H1 (cell line): ENCODE measurements around the gene PDZRN4. TPM values are rescaled to one million over a fixed set of nuclear protein-coding genes. Genes with fewer than 3 reads are reported as not detected.

Experiments used
- CTCF ChIA-PET: fragments of 300-600 bp; sonication (Branson Sonifier 250); formaldehyde crosslinking; loops from one replicate; lab custom pipeline; 2021; ENCODE audit not compliant: partially characterized antibody; lab: Charles Lee
- POLR2A ChIA-PET: fragments of 300-600 bp; sonication (Branson Sonifier 250); formaldehyde crosslinking; loops from one replicate; lab custom pipeline; 2021; ENCODE audit warnings: inconsistent platforms; ENCODE audit not compliant: partially characterized antibody; lab: Charles Lee
- DNase-seq, 2 experiments: peaks; one replicate each; pipeline versions ENCODE4 v3.0.0 to v3.0.0-alpha.2; 2010 to 2022; ENCODE audit warnings: low spot score in 2 of 2, low read depth in 1 of 2, mixed read lengths in 1 of 2
- FAIRE-seq: peaks from 2 replicates; lab custom pipeline; 2011; peaks lifted over from hg19 to GRCh38; lab: Jason Lieb, UNC
- H2AFZ ChIP-seq: 2 replicates; pipeline ENCODE4 v1.8.1; 2012; ENCODE audit warnings: low read length, inconsistent platforms
- H2AK5ac ChIP-seq: 2 replicates; pipeline ENCODE4 v1.6.1; 2013; ENCODE audit warnings: low read depth, low read length
- H2BK120ac ChIP-seq: replicated peaks from 2 replicates; pipeline ENCODE3; 2013; ENCODE audit warnings: low read depth, low read length, inconsistent platforms
- H2BK12ac ChIP-seq: 2 replicates; pipeline ENCODE4 v1.6.1; 2013; ENCODE audit warnings: low read depth, low read length
- H2BK15ac ChIP-seq: 2 replicates; pipeline ENCODE4 v1.6.1; 2013; ENCODE audit warnings: low read length
- H2BK20ac ChIP-seq: 2 replicates; pipeline ENCODE4 v1.6.1; 2013; ENCODE audit warnings: low read length
- H2BK5ac ChIP-seq: 2 replicates; pipeline ENCODE4 v1.6.1; 2013; ENCODE audit warnings: low read depth, low read length
- H3K14ac ChIP-seq: 2 replicates; pipeline ENCODE4 v1.6.1; 2013; ENCODE audit warnings: inconsistent platforms; ENCODE audit not compliant: insufficient read length
- H3K18ac ChIP-seq: 2 replicates; pipeline ENCODE4 v1.6.1; 2013; ENCODE audit warnings: low read length; ENCODE audit errors: extremely low read depth
- H3K23ac ChIP-seq: 2 replicates; pipeline ENCODE4 v1.6.1; 2013; ENCODE audit warnings: inconsistent platforms; ENCODE audit not compliant: insufficient read length
- H3K23me2 ChIP-seq: 2 replicates; pipeline ENCODE4 v1.6.1; 2013; ENCODE audit warnings: low read depth, low read length
- H3K27ac ChIP-seq: 2 replicates; pipeline ENCODE4 v1.6.1; 2011; ENCODE audit warnings: low read depth, low read length, inconsistent platforms
- H3K27me3 ChIP-seq, 4 experiments: replicated peaks in 1 of 4; 1 replicate in 1 of 4; 2 replicates in 3 of 4; pipeline versions ENCODE4 v1.6.1 to v1.8.1; 2011 to 2013; ENCODE audit warnings: low read length in 3 of 4, mild to moderate bottlenecking in 3 of 4, inconsistent platforms in 2 of 4, mixed read lengths in 2 of 4, moderate library complexity in 1 of 4; ENCODE audit not compliant: control insufficient read depth in 3 of 4, insufficient read depth in 3 of 4; ENCODE audit errors: extremely low read depth in 1 of 4
- H3K36me3 ChIP-seq, 4 experiments: 2 replicates each; pipeline versions ENCODE4 v1.6.1 to v1.8.1; 2011 to 2013; ENCODE audit warnings: mild to moderate bottlenecking in 4 of 4, low read length in 3 of 4, moderate library complexity in 2 of 4, control low read depth in 1 of 4, inconsistent platforms in 1 of 4; ENCODE audit not compliant: insufficient read depth in 4 of 4, control insufficient read depth in 2 of 4
- H3K4ac ChIP-seq: replicated peaks from 2 replicates; pipeline ENCODE3; 2013; ENCODE audit warnings: low read length, low read depth, mixed read lengths, inconsistent platforms; ENCODE audit not compliant: insufficient read length
- H3K4me1 ChIP-seq, 4 experiments: replicated peaks in 1 of 4; 1 replicate in 1 of 4; 2 replicates in 3 of 4; pipeline versions ENCODE4 v1.6.1 to v1.8.1; 2011 to 2013; ENCODE audit warnings: low read length in 3 of 4, inconsistent platforms in 2 of 4, mixed read lengths in 1 of 4; ENCODE audit not compliant: insufficient read depth in 4 of 4, control insufficient read depth in 3 of 4
- H3K4me2 ChIP-seq, 2 experiments: 2 replicates each; pipeline versions ENCODE4 v1.6.1 to v1.8.1; 2011 to 2013; ENCODE audit warnings: low read depth in 2 of 2, low read length in 2 of 2, control low read depth in 1 of 2, inconsistent platforms in 1 of 2, mild to moderate bottlenecking in 1 of 2; ENCODE audit not compliant: insufficient read depth in 1 of 2
- H3K4me3 ChIP-seq, 4 experiments: fragments of 200-600, 300-600 bp in 1 of 4; sonication (generic), shearing (Covaris generic), sonication (Bioruptor Twin) in 1 of 4; 2 replicates each; pipeline versions ENCODE4 v1.5.1 to v1.8.1; 2011 to 2016; ENCODE audit warnings: low read length in 4 of 4, low read depth in 3 of 4, control low read depth in 2 of 4, inconsistent platforms in 2 of 4, mild to moderate bottlenecking in 2 of 4, mixed read lengths in 1 of 4, moderate library complexity in 1 of 4; ENCODE audit not compliant: insufficient read depth in 2 of 4; ENCODE audit errors: extremely low read depth in 1 of 4
- H3K56ac ChIP-seq: replicated peaks from 2 replicates; pipeline ENCODE3; 2013; ENCODE audit warnings: low read depth, mild to moderate bottlenecking, mixed read lengths, low read length, inconsistent platforms; ENCODE audit not compliant: insufficient read length
- H3K79me1 ChIP-seq: 2 replicates; pipeline ENCODE4 v1.6.1; 2013; ENCODE audit warnings: low read depth, low read length, control low read depth
- H3K79me2 ChIP-seq, 2 experiments: 2 replicates each; pipeline versions ENCODE4 v1.6.1 to v1.8.1; 2012 to 2013; ENCODE audit warnings: low read length in 2 of 2, mild to moderate bottlenecking in 2 of 2, inconsistent platforms in 1 of 2; ENCODE audit not compliant: insufficient read depth in 2 of 2, control insufficient read depth in 1 of 2
- H3K9ac ChIP-seq, 4 experiments: replicated peaks in 1 of 4; 1 replicate in 1 of 4; 2 replicates in 3 of 4; pipeline versions ENCODE4 v1.6.1 to v1.8.1; 2011 to 2013; ENCODE audit warnings: low read depth in 3 of 4, low read length in 3 of 4, control low read depth in 2 of 4, mild to moderate bottlenecking in 2 of 4, moderate library complexity in 2 of 4, inconsistent platforms in 1 of 4; ENCODE audit errors: extremely low read depth in 1 of 4
- H3K9me3 ChIP-seq, 2 experiments: 2 replicates each; pipeline versions ENCODE4 v1.6.1 to v1.8.1; 2012 to 2013; ENCODE audit warnings: mild to moderate bottlenecking in 2 of 2, moderate library complexity in 2 of 2, control low read depth in 1 of 2, inconsistent platforms in 1 of 2, low read depth in 1 of 2, low read length in 1 of 2, mixed read lengths in 1 of 2; ENCODE audit not compliant: insufficient read depth in 2 of 2
- H4K20me1 ChIP-seq, 2 experiments: replicated peaks in 1 of 2; 2 replicates each; pipeline versions ENCODE3 to v1.8.1; 2011 to 2013; ENCODE audit warnings: inconsistent platforms in 2 of 2, low read length in 2 of 2, mild to moderate bottlenecking in 1 of 2; ENCODE audit not compliant: insufficient read depth in 2 of 2, control insufficient read depth in 1 of 2
- H4K5ac ChIP-seq: 2 replicates; pipeline ENCODE4 v1.6.1; 2013; ENCODE audit warnings: low read length, low read depth, mixed read lengths, inconsistent platforms; ENCODE audit not compliant: insufficient read length
- H4K8ac ChIP-seq: 2 replicates; pipeline ENCODE4 v1.8.0; 2013; ENCODE audit warnings: mild to moderate bottlenecking, moderate library complexity, low read length, inconsistent platforms; ENCODE audit not compliant: insufficient read depth; ENCODE audit errors: extremely low read depth
- H4K91ac ChIP-seq: replicated peaks from 2 replicates; pipeline ENCODE3; 2013; ENCODE audit warnings: low read length, mixed read lengths, inconsistent platforms; ENCODE audit not compliant: insufficient read length
- ATF2 ChIP-seq: IDR thresholded peaks from 2 replicates; pipeline ENCODE4 v1.6.1; 2012; ENCODE audit warnings: low read length, inconsistent platforms
- BRCA1 ChIP-seq: IDR thresholded peaks from 2 replicates; pipeline ENCODE4 v1.6.1; 2012; ENCODE audit warnings: low read depth, low read length, improper control_type of control experiment
- CHD2 ChIP-seq: IDR thresholded peaks from 2 replicates; pipeline ENCODE4 v1.6.1; 2012; ENCODE audit warnings: low read length, improper control_type of control experiment
- JUND ChIP-seq: IDR thresholded peaks from 2 replicates; pipeline ENCODE4 v1.6.1; 2011; ENCODE audit warnings: mild to moderate bottlenecking, improper control_type of control experiment, low read length
- MAFK ChIP-seq: IDR thresholded peaks from 2 replicates; pipeline ENCODE4 v1.6.1; 2012; ENCODE audit warnings: low read depth, mild to moderate bottlenecking, improper control_type of control experiment, low read length
- MAX ChIP-seq: IDR thresholded peaks from 2 replicates; pipeline ENCODE4 v1.6.1; 2012; ENCODE audit warnings: inconsistent platforms
- NANOG ChIP-seq: IDR thresholded peaks from 2 replicates; pipeline ENCODE4 v1.6.1; 2011; ENCODE audit warnings: low read length, low read depth, mild to moderate bottlenecking, inconsistent platforms; ENCODE audit not compliant: insufficient read depth, poor library complexity, severe bottlenecking
- POLR2AphosphoS5 ChIP-seq: IDR thresholded peaks from 2 replicates; pipeline ENCODE4 v1.6.1; 2011; ENCODE audit warnings: low read depth, low read length
- RFX5 ChIP-seq: IDR thresholded peaks from 2 replicates; pipeline ENCODE4 v1.6.1; 2011; ENCODE audit warnings: low read depth, low read length, improper control_type of control experiment, borderline replicate concordance
- SIRT6 ChIP-seq: IDR thresholded peaks from one replicate; pipeline ENCODE4 v1.7.1; 2012; ENCODE audit warnings: low read length, inconsistent platforms
- SP4 ChIP-seq: IDR thresholded peaks from 2 replicates; pipeline ENCODE4 v1.6.1; 2012; ENCODE audit warnings: low read length, inconsistent platforms
- SUZ12 ChIP-seq: fragments of 200-600 bp; sonication (generic); IDR thresholded peaks from 2 replicates; pipeline ENCODE4 v1.6.1; 2012; ENCODE audit warnings: mild to moderate bottlenecking, inconsistent platforms, low read length, moderate library complexity, mixed read lengths
- TBP ChIP-seq: IDR thresholded peaks from 2 replicates; pipeline ENCODE4 v1.6.1; 2011; ENCODE audit warnings: low read depth, low read length, improper control_type of control experiment
- TEAD4 ChIP-seq: IDR thresholded peaks from 2 replicates; pipeline ENCODE4 v1.6.1; 2012; ENCODE audit warnings: low read depth, low read length, inconsistent platforms, mixed read lengths
- WGBS, 2 experiments: shearing (Covaris generic) in 1 of 2; methylation state at CpG; one replicate each; pipeline versions ENCODE4 v1.1.6 to v1.1.7; 2013 to 2015; ENCODE audit warnings: low lambda C conversion rate in 2 of 2, mixed read lengths in 2 of 2, inconsistent platforms in 1 of 2, low coverage in 1 of 2, missing lambda C conversion rate in 1 of 2; ENCODE audit not compliant: insufficient replicate concordance in 2 of 2, insufficient coverage in 1 of 2, insufficient read length in 1 of 2; ENCODE audit errors: extremely low coverage in 1 of 2, missing lambda C conversion rate in 1 of 2; 5-methylcytosine and 5-hydroxymethylcytosine counted together
- polyA plus RNA-seq, 7 experiments: library from polyadenylated mRNA; depleted of rRNA in 3 of 7; stranded (reverse) in 5 of 7; unstranded in 2 of 7; fragments of >200 nt in 5 of 7; fragments of 200-250 nt in 2 of 7; gene quantifications; 1 replicate in 5 of 7; 2 replicates in 1 of 7; 4 replicates in 1 of 7; pipeline versions ENCODE4 v1.2.1 to v1.2.3, GENCODE V29; 2011 to 2013; ENCODE audit warnings: missing spikeins in 2 of 7, mixed read lengths in 2 of 7
- total RNA-seq: library from RNA; stranded (reverse); fragmentation: NEBNext Ultra II Directional; extraction: Animal tissue kit (Norgen Biotek cat#: 25700); gene quantifications from 2 replicates; pipeline ENCODE4 v1.2.1, GENCODE V29; 2021

PDZRN4 gene
- total and polyA plus RNA-seq, 2 of the 8 experiments (the other 6 are each of a cell fraction or from before 2014, with no cell fraction given), result not detected

- H4K91ac ChIP-seq, result no peak overlapping the region
- no peak overlapping the region for H4K5ac ChIP-seq
- ChIA-PET POLR2A (no interaction called here), CTCF (no interaction called here)
- H3K56ac ChIP-seq, result no peak overlapping the region
- H3K4ac ChIP-seq, result no peak overlapping the region
- no peak overlapping the region for H4K8ac ChIP-seq
- no peak overlapping the region for H3K18ac ChIP-seq
- H3K79me1 ChIP-seq, result no peaks in the 10 kb centered on the region
- H2BK12ac ChIP-seq, result no peak overlapping the region
- H3K9me3 ChIP-seq, result no peaks in the 10 kb centered on the region
- 92% methylated on average over 5 of the region's 5 CpGs; no CpG with 5 or more reads in 1 of the 2 experiments for WGBS, 2 experiments
- H2AK5ac ChIP-seq, result no peak overlapping the region
- H3K4me2 ChIP-seq, result no peak overlapping the region
- H3K4me3 ChIP-seq, result no peak overlapping the region
- H2BK5ac ChIP-seq, result no peak overlapping the region
- no peaks in the 10 kb centered on the region for H3K23me2 ChIP-seq
- no peak overlapping the region for H2BK20ac ChIP-seq
- no peak overlapping the region for H3K23ac ChIP-seq
- H3K27me3 ChIP-seq, result no peaks in the 10 kb centered on the region
- DNase-seq (no peak), FAIRE-seq (no peak)
- H3K27ac ChIP-seq, result no peak overlapping the region
- no peak overlapping the region for H2BK120ac ChIP-seq
- H3K36me3 ChIP-seq, result no peaks in the 10 kb centered on the region
- H4K20me1 ChIP-seq, result no peaks in the 10 kb centered on the region
- no peak overlapping the region for H2BK15ac ChIP-seq
- no peaks in the 10 kb centered on the region for H3K79me2 ChIP-seq
- no peak overlapping the region for H2AFZ ChIP-seq
- H3K14ac ChIP-seq, result no peak overlapping the region
- H3K9ac ChIP-seq, result no peak overlapping the region
- H3K4me1 ChIP-seq, result peaks cover 0 to 4% (median 0%) of the 10 kb centered on the region in 4 experiments; a peak in 1 of 7 replicates
- TF ChIP-seq TEAD4 (no peak), BRCA1 (no peak), CHD2 (no peak), ATF2 (no peak), SUZ12 (no peak), MAX (no peak), JUND (no peak), TBP (no peak), SIRT6 (no peak), RFX5 (no peak), POLR2AphosphoS5 (no peak), SP4 (no peak), MAFK (no peak), NANOG (no peak)
These were observed 114.9 kb downstream of the PDZRN4 start for GRCh38 chr12:41302979-41303403.
